Hematopoietic multipotent progenitor cell treated with erythropoietin and hydrocortisone succinate and interleukin-3 and kit ligand, for 8 days (in vitro differentiated cells): ENCODE results near the gene WDFY2.

Source experiments
- DNase-seq: peaks from one replicate; pipeline ENCODE4 v3.0.0-alpha.2; 2015

Gene WDFY2

DNA sequence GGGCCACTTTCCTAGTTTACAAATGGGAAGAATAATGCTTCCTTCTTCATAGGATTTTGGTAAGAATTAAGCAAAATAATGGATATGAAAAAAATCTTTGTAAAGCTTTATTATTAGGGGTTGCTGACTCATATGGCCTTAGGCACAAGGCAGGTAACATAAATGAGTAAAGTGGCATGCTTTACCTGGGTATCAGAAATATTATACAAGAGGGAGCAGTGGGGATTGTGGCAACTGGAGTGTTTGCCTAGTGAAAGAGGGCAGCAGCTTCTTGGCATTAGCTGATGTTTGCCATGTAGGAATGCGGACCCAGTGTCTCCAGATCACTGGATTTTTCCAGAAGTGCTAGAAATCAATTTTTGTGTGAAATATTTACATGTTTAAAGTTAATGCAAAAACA, 19.5 kb downstream of the WDFY2 start:
- no peak for DNase-seq

- DNase-seq: no peak
These were observed 21.4 kb downstream of the WDFY2 start for GRCh38 chr13:51605698-51606097.

DNA sequence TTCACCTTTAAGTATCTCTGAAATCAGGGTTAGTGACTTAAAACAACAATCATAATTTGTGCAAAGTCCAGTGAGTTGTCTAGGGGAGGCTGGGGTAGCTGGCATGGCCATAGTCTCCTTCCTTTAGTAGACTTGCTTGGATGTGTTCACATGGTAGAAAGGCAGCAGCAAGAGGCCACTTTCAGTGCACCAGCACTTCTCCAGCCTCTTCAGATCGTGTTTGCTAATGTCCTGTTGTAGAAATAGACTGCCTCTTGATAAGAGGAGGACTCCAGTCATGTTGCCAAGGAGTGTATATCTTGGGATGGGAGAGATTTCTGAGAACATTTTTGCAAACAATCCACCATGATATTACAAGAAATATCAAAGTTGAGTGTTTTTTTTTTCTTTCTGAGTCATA, 22.9 kb downstream of the WDFY2 start:
- DNase-seq: no peak

DNA sequence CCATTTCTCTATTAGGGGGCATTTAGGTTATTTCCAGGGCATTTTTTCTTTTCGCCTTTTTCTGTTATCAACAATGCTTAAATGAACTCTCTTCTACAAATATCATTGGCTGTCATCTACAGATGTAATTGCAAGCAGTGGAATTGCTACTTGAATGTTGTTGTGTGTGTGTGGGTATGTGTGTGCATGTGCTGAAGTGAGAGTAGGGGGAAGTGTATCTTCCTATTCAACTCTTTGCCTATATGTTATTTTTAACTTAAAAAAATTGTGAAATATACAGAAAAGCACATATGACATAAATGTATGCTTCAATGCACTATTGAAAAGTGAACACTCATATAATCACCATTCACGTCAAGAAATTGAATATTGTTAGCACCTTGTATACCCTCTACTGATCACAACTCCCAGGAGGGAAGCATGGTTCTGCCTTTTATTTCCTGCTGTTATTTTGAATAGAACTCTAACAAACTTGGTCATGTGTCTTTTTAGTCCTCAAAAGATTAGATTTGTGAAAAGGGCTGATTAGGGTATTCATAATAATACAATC, 24.7 kb downstream of the WDFY2 start:
- DNase-seq: no peak

- DNase-seq: no peak
These were observed 28.6 kb downstream of the WDFY2 start for GRCh38 chr13:51612867-51613266.

- DNase-seq: peak; percentile 38
These were observed 29.3 kb downstream of the WDFY2 start for GRCh38 chr13:51613535-51613934.

DNA sequence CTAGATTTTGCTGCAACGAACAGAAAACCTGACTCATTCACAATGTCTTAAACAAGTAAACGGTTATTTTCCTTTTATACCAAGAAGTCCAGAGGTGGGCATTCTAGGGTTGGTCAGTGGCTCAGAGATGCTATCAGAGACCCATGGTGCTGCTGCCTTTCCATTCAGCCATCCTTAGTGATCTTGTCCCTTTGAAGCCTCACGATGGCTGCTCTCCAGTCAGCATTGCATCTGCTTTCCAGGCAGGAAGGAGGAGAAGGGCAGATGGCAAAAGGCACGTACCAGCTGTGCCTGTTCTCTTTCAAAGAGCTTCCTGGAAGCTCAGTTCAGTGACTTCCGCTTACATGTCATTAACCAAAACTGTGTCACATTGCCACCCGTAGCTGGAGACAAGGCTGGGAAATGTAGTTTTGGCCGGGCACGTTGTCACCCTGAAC, 30.1 kb downstream of the WDFY2 start:
- DNase-seq: peak; percentile 35

GRCh38 chr13:51618626-51619025, 34.4 kb downstream of the WDFY2 start:
- DNase-seq: no peak

DNA sequence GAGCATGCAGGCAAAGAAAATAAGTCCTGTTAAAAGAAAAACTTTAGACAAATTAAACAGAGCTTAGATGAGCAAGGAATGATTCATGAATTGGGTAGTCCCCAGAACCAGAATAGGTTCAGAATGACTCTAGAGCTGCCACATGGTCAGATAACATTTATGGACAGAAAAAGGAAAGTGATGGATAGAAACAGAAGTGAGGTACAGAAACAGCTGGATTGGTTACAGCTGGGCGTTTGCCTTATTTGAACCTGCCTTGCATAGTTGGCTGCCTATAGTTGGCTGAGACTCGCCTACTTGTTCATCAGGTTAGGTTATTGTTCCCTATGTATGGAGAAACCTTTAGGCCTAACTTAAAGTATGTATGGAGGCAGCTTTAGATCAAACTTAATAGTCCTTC, 35.4 kb downstream of the WDFY2 start:
- no peak for DNase-seq

DNA sequence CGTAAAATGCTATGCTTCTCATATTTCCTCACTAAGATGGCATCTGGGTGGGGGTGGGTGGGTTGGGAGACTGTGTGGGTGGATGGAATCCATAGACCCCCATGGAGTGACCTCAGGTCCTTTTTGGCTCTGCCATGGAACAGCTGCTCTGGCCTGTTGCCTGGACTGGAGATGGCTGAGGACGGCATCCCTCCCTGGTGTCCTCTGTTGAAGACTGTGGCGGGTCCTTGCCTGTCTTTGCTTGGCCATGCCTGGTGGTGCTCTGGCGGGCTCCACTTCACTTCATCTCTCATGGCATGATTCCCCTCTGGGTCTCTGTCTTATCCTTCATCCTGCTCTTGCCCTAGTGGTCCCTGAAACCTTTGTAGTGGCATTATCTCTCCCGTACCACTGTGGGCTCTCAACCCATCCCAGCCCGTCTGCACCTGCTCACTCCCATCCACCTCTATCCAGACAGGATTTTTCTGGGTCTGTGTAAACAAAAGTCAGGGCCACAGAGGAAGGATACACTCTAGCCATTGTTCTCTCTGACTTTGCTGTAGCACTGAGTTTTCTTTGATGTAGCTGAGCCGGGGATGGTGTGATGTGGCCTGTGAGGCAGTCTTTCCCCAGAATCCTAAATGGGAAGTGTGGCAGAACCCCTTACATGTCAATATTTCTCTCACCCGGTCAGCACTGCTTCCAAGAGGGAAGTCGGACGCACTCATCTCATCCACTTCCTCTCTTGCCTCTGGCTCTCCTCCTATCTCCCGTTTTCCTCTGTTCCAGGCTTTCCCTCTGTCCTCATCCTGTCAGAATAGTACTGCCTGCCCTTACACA, 36.1 kb downstream of the WDFY2 start:
- DNase-seq: no peak

- DNase-seq: no peak
These were observed 37.3 kb downstream of the WDFY2 start for GRCh38 chr13:51621602-51622001.

DNA sequence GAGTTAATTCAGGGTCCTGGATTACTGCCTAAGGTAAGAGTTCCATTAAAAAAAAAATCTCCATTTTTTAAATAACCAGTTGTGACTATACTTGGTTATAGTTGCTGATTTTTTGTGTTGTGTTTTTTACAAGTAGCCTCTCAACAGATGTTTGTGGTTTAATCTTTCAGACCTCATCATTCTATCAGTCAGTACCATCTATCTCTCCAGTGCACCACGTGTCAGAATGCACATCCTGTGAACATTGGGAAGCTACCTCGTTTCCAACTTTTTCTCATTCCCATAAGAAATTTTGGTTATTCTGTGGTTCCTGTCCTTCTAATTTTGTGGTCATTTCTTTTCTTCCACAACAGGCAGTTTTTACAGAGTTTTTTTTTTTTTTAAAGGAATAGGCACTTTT, 39.2 kb downstream of the WDFY2 start:
- DNase-seq: no peak

DNA sequence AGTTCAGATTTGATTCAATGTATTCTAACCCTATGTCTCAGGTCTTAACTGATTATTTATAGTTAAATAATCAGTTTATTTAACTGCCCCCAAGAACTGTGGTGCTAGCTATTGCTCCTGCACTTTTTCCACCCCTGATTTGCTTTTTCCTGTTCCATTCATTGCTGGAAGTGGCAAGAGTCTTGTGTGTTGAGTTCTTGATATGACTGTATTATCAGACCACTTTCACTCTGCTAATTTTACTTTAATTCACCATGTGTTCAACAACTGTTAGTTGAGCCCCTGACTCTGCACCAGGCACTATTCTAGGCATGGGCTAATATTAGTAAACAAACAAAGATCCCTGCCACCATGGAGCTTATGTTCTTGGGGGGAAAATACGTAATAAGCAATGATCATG, 39.9 kb downstream of the WDFY2 start:
- peak; percentile 28 for DNase-seq

- no peak for DNase-seq
These were observed 40.6 kb downstream of the WDFY2 start for GRCh38 chr13:51624695-51625345.

DNA sequence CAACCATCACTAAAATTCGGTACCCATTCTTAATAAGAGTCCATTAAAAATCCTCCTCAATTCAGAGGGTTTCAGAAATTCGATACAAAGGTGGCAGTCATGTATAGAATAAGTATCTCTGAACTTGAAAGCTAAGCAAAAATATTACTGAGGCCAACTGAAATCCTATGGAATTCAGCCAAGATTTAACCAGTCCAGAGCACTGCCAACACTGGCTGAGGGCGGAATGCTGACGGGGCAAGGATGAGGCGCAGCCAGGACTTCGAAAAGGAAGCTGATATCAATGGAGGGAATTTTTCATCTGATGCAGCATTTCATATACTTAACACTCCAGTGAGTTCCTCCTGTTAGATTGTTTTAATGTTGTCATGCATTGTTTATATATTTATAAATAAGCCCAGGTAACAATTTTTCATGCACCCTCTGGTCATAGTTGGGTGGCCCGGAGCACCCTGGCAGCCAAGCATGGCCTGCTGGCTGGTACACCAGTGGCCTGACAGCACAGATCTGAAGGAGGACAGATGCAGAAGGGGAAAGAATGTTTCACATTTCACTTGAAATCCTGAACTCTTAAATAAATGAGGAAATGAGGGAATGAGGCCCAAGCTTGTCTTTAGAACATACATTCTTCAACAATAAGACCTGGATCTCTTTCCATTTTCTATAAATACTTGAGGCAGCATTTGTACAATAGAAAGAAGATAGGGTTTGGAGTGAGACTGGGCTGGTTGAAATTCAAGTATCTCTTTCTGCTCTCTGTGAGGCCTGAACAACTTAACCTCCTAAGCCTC, 41.5 kb downstream of the WDFY2 start:
- no peak for DNase-seq

- no peak for DNase-seq
These were observed 42.5 kb downstream of the WDFY2 start for GRCh38 chr13:51626749-51627148.

DNA sequence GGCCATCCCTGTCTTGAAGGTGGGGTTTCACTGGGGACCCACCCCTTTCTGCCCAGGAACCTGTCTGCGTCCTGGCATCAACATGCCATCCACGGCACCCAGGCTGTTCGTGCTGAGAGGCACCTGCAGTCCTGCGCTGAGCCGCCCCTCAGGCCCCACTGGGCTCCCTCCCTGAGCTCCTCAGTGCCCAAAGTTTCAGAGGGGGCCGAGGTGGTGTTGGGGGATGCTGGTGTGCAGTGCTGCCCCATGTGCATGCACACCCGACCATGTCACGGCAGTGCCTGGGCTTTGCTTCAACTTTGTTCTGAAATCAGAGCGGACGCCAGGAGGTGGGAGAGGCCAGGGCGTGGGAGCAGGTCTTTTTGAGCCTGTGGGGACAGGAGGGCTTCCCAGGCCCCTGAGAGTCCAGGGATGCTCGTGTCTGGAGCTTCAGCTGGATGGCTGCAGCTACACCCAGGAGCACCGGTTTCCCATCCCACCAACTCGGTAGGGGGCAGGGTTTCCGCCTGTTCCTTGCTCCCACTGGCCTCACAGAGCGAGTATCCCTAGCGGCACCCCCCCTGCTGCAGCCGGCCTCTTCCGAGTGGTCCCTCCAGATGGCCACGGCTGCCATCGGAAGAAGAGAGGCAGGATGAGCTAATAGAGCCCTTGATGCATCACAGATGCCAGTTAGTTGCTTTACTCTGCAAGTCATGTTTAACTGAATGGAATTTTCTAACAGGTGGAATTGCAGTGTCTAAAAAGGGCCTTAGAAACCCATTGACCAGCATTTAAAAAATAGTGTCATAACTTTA, 44.0 kb downstream of the WDFY2 start:
- DNase-seq: no peak

- DNase-seq: no peak
These were observed 45.4 kb downstream of the WDFY2 start for GRCh38 chr13:51629491-51630287.

DNA sequence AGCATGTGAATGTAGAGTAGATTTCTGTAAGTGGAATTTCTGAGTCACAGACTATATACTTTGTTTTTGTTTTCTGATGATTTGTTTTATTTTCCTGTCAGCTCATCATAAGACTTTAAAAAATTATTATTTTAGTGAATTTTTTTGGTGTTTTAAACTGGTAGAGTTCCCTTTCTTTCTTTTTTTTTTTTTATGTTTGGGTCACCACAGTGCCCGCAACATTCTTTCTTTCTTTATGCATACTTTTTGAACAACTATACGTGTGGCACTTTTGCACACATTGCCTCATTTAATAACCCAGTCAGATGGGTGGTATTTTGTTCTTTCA, 46.0 kb downstream of the WDFY2 start:
- DNase-seq: no peak

- DNase-seq: no peak
These were observed 48.5 kb downstream of the WDFY2 start for GRCh38 chr13:51632591-51633362.
